Tibial nerve (tissue), 3 donors: ENCODE results near the gene NMBR.

Experiments
- CTCF ChIP-seq, 5 experiments: fragments of 200-600 bp in 3 of 5; fragments of 450-650 bp in 2 of 5; sonication (generic) in 3 of 5; IDR thresholded peaks; one replicate each; pipeline ENCODE4 v1.5.1; 2016 to 2019; ENCODE audit warnings: antibody characterized with exemption in 5 of 5, mild to moderate bottlenecking in 3 of 5, moderate library complexity in 2 of 5
- POLR2A ChIP-seq, 2 donors: fragments of 450-650 bp; IDR thresholded peaks; one replicate each; pipeline ENCODE4 v1.6.1; 2017; ENCODE audit warnings: antibody characterized with exemption in 2 of 2, mild to moderate bottlenecking in 2 of 2, moderate library complexity in 2 of 2

DNA sequence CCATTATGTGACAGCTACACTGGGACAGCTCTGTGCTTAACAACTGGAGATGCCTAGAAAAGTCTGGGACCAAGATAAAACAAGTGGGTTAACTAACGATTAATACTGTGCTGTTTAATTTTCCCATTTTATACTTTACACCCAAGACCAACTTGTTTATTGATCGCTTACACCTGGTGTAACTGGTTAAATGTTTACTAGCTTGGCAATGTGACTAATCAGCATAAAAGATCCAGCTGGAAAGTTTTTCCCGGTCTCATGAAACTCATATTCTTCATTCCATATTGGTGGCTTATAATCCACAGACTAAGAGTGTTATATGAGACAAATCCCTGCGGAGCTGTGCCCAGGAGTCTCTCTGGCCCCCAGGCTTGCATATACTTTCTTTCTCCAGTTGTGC lies 115.9 kb downstream of the NMBR start:
- TF ChIP-seq POLR2A (IDR thresholded peaks at IDR 0.05), result no peak
- no peak for TF ChIP-seq CTCF (IDR thresholded peaks at IDR 0.05)
